Type B pancreatic cell (in vitro differentiated cells): ENCODE results near the gene UNKL. TPM values are rescaled to one million over a fixed set of nuclear protein-coding genes. Genes with fewer than 3 reads are reported as not detected.
"Not testable (repeated sequence)": the region's sequence is repeated elsewhere in the genome, so short reads cannot be mapped to it uniquely, and the experiment has no call there.

Experiments used
- DNase-seq: peaks from one replicate; pipeline ENCODE4 v3.0.0; 2021; ENCODE audit warnings: mixed read lengths; ENCODE audit not compliant: unreplicated experiment; ENCODE audit errors: extremely low spot score
- H3K27ac Mint-ChIP-seq: 2 replicates; pipeline ENCODE4 v1.8.0; 2021; ENCODE audit warnings: mild to moderate bottlenecking, mixed read lengths
- H3K27me3 Mint-ChIP-seq: 2 replicates; pipeline ENCODE4 v1.8.0; 2021; ENCODE audit warnings: mixed read lengths
- H3K36me3 Mint-ChIP-seq: 2 replicates; pipeline ENCODE4 v1.8.0; 2021; ENCODE audit warnings: mixed read lengths
- H3K4me1 Mint-ChIP-seq: one replicate; pipeline ENCODE4 v1.8.0; 2021; ENCODE audit warnings: mixed read lengths; ENCODE audit not compliant: unreplicated experiment
- H3K4me3 Mint-ChIP-seq: 2 replicates; pipeline ENCODE4 v1.8.0; 2021; ENCODE audit warnings: mild to moderate bottlenecking, mixed read lengths
- H3K9me3 Mint-ChIP-seq: 2 replicates; pipeline ENCODE4 v1.8.0; 2021; ENCODE audit warnings: mixed read lengths
- CTCF ChIP-seq: fragments of 200-600 bp; sonication (generic); conservative IDR thresholded peaks from 2 replicates; pipeline ENCODE4 v1.5.0; 2021; ENCODE audit warnings: antibody characterized with exemption, mild to moderate bottlenecking
- total RNA-seq: library from RNA; stranded (reverse); gene quantifications from 2 replicates; pipeline ENCODE4 v1.2.1, GENCODE V29; 2021; ENCODE audit warnings: low replicate concordance

UNKL gene
- total RNA-seq, 1 donor from 2014 or later = 26.1 TPM

DNA sequence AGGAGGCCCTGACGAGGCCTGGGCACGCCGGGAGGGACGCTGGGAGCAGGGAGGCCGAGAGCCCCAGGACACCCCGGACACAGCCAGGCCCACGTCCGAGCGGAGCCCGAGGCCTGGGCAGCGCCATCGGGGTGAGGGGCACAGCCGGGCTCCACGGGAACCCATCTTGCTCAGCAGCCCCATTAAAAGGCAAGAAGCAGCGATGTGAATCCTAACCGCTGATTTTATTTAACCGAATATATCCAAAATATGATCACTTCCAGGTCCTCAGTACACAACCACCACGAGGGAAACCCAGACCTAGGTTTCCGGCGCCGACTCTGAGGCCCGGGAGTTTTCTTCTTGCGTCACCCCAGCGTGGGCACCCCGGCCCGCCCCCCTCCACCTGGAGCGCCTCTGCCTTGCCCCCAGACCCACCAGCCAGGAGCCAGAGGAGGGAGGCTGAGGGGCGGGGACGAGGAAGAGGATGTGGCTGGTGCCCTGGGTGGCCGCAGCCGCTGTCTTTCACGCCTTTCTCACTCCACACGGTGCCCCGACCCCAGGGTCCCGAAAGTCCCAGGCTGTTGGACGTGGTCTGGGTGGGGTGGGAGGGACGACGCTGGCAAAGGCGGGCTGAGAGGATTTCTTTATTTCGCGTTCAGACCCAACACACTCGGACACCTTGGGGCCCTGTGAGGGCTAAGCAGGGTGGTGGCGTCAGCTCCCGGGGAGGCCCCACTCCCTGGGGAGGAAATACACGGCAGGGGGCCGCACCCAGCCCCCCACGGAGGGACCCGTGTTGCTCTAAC, 30.4 kb upstream of the UNKL start:
- no peaks in the 10 kb centered on the region for H3K4me1 Mint-ChIP-seq
- DNase-seq = no peak
- no peak for TF ChIP-seq CTCF

GRCh38 chr16:1443980-1444729, 29.7 kb upstream of the UNKL start, which contains the start of gene CCDC154:
CCDC154 (minus strand) TSS chr16:1444556; CDS start chr16:1444322, 234 bp downstream.
- H3K4me3 Mint-ChIP-seq = no peak within 1 kb of the TSS
- no peaks in the 10 kb centered on the region for H3K4me1 Mint-ChIP-seq
- H3K27ac Mint-ChIP-seq = no peak within 1 kb of the TSS
- no peak for DNase-seq
- TF ChIP-seq CTCF = no peak
- H3K27me3 Mint-ChIP-seq = no peaks in the 10 kb centered on the region
- no peaks in the 10 kb centered on the region for H3K9me3 Mint-ChIP-seq
- no peaks in the 10 kb centered on the region for H3K36me3 Mint-ChIP-seq

More for the DNA sequence above, 30.4 kb upstream of the UNKL start:
- H3K4me3 Mint-ChIP-seq = no peak overlapping the region
- H3K36me3 Mint-ChIP-seq = no peaks in the 10 kb centered on the region
- H3K27me3 Mint-ChIP-seq = no peaks in the 10 kb centered on the region
- no peaks in the 10 kb centered on the region for H3K9me3 Mint-ChIP-seq
- H3K27ac Mint-ChIP-seq = no peak overlapping the region

GRCh38 chr16:1443403-1443973, 29.0 kb upstream of the UNKL start:
- no peaks in the 10 kb centered on the region for H3K4me1 Mint-ChIP-seq
- H3K27ac Mint-ChIP-seq = no peak overlapping the region
- no peaks in the 10 kb centered on the region for H3K27me3 Mint-ChIP-seq
- no peaks in the 10 kb centered on the region for H3K36me3 Mint-ChIP-seq
- no peak for DNase-seq
- no peaks in the 10 kb centered on the region for H3K9me3 Mint-ChIP-seq
- no peak overlapping the region for H3K4me3 Mint-ChIP-seq
- no peak for TF ChIP-seq CTCF

GRCh38 chr16:1442697-1443096, 28.2 kb upstream of the UNKL start:
- Mint-ChIP-seq H3K4me1 (no peaks in the 10 kb centered on the region), H3K36me3 (no peaks in the 10 kb centered on the region), H3K4me3 (no peak overlapping the region), H3K27me3 (no peaks in the 10 kb centered on the region), H3K9me3 (no peaks in the 10 kb centered on the region), H3K27ac (no peak overlapping the region)
- DNase-seq = no peak
- no peak for TF ChIP-seq CTCF

DNA sequence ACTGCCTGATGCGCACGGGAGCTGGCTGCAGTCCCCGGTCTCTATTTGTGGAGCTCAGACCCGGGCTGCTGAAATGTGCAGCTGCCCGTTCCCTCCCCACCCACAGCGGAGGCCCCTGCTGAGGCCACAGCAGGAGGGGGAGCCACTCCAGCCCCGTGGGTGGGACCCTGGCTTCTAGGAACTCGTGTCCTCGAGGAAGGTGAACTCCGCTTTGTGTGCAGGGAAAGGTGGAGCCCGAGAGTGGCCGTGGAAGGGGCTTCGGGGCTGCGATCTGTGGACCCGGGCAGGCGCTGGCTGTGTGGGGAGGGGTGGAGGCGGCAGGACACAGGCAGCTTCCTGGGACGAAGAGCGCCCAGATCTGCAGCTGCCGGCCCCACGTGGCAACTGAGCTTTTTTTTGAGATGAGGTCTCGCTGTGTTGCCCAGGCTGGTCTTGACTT, 26.9 kb upstream of the UNKL start:
- no peak for TF ChIP-seq CTCF
- Mint-ChIP-seq H3K4me3 (no peak overlapping the region), H3K4me1 (no peaks in the 10 kb centered on the region), H3K36me3 (no peaks in the 10 kb centered on the region), H3K27ac (no peak overlapping the region), H3K9me3 (no peaks in the 10 kb centered on the region), H3K27me3 (no peaks in the 10 kb centered on the region)
- DNase-seq = no peak

DNA sequence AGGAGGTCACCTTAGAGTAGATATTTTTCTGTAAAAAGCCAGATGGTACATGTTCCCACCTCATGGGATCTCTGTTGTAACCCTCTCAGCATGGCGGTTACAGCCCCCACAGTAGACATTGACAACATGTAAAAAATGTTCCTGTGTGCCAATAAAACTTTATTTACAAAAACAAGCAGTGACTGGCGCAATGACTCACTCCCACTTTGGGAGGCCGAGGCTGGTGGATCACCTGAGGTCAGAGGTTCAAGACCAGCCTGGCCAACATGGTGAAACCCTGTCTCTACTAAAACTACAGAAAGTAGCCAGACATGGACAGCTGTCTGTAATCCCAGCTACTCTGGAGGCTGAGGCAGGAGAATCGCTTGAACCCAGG, 25.2 kb upstream of the UNKL start:
- H3K36me3 Mint-ChIP-seq, H3K4me1 Mint-ChIP-seq, H3K4me3 Mint-ChIP-seq, H3K9me3 Mint-ChIP-seq, H3K27me3 Mint-ChIP-seq, DNase-seq, H3K27ac Mint-ChIP-seq: not testable (repeated sequence)
